Central memory CD4-positive, alpha-beta T cell (primary cell): ENCODE results near the gene PRKCE.

Experiments
- DNase-seq: peaks from one replicate; pipeline ENCODE4 v3.0.0; 2022

PRKCE gene

GRCh38 chr2:45979065-45979464, 327.6 kb downstream of the PRKCE start:
- DNase-seq = no peak

GRCh38 chr2:45980161-45980865, 328.8 kb downstream of the PRKCE start:
- DNase-seq = no peak

- no peak for DNase-seq
Observed at GRCh38 chr2:45981384-45981930, 330.0 kb downstream of the PRKCE start.

- DNase-seq = no peak
Observed at GRCh38 chr2:45982096-45982495, 330.6 kb downstream of the PRKCE start.

DNA sequence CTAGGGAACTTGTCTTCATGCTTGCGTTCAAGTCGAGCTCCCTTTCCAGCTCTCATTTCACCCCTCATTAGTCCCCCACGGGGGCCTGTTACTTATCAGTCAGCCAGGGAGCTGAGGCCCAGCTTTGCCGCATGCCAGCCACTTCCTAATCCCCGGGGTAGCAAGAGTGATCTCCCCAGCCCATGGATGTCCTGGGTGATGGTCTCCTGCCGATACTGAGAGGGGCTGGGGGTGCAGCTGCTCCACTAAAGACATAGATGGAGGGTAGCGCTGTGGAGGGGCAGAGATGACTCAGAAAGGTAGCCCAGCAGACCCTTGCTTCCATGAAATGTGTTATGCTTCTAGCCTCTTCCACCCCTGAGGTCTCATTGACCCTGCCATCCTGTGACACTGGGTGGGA, 331.7 kb downstream of the PRKCE start:
- no peak for DNase-seq

DNA sequence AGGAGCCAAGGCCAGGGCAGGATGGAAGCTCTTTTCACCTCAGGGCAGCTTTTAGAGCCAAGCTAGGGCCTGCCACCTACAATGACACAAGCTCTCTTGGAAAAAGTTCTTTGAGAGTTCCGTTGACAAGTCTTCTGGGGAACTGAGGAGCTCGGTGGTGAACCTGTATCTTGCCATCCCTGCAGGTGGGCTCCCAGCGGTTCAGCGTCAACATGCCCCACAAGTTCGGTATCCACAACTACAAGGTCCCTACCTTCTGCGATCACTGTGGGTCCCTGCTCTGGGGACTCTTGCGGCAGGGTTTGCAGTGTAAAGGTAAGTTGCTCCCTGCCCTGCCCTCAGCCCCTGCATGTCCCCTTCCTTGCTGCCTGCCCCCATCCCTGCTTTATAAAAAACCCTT, 332.9 kb downstream of the PRKCE start:
- no peak for DNase-seq

DNA sequence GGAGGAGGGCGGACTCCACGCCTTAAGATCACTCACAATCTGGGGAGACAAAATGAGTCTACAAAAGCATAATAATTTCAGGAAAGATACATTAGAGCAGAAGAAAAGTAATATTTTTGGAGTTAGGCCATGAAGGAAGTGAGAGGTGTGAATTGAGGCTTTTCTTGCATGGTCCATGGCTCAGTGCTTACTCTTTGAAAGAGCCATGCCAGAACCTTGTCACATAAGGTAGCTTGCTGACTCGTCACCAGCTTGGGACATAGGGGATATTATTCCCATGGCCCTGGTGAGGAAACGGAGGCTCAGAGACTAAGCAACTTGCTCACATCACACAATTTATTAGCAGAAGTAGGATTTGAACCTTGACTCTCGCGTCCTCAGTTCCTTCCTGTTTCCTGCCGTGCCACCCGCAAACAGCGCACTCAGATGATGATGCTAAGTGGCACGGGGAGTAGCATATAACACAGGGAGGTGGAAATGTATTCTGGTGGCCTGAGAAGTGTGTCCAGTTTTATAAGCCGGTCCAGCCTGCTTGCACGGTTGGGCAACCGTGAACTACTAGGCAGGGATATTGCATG, 333.5 kb downstream of the PRKCE start:
- DNase-seq = no peak

DNA sequence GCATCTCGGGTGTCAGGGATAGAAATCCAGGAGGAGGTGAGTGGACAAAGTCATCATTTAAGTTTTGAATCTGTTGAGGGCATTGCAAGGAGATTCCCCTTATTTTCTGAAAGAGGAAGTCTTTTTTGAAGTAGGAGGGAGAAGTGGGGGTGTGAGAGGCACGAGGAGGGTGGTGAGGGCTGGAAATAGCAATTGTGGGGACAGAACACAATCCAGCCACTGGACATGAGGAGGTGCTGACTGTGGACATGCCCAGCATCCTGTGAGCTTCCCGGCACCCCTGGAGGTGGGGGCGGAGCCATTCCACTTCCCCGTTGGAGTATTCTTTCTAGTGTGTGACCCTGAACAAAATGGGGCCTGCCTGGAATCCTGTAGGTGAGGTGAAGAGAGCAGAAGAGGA, 335.0 kb downstream of the PRKCE start:
- DNase-seq = no peak

GRCh38 chr2:45987856-45988255, 336.4 kb downstream of the PRKCE start:
- no peak for DNase-seq

DNA sequence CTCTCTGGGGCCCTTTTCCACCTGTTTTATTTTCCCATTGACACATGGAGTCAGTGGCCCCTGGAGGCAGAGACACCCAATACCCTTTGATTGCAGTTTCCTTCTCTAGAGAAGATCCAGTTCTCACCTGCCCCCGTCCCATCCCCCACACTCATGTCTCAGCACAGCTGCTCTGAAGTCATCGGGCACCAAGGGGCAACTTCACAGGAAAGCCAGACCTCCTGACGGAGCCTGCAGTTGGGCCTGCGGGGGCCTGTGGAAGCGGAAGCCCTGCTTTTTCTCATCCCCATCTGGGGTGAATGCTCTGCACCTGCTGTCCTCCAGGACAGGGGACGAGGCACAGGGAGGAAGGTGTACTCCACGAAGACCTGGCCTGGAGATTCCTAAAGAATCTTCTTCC, 337.4 kb downstream of the PRKCE start:
- DNase-seq = no peak

- DNase-seq = no peak
Observed at GRCh38 chr2:45990131-45990530, 338.7 kb downstream of the PRKCE start.

GRCh38 chr2:45992021-45992740, 340.7 kb downstream of the PRKCE start:
- no peak for DNase-seq

DNA sequence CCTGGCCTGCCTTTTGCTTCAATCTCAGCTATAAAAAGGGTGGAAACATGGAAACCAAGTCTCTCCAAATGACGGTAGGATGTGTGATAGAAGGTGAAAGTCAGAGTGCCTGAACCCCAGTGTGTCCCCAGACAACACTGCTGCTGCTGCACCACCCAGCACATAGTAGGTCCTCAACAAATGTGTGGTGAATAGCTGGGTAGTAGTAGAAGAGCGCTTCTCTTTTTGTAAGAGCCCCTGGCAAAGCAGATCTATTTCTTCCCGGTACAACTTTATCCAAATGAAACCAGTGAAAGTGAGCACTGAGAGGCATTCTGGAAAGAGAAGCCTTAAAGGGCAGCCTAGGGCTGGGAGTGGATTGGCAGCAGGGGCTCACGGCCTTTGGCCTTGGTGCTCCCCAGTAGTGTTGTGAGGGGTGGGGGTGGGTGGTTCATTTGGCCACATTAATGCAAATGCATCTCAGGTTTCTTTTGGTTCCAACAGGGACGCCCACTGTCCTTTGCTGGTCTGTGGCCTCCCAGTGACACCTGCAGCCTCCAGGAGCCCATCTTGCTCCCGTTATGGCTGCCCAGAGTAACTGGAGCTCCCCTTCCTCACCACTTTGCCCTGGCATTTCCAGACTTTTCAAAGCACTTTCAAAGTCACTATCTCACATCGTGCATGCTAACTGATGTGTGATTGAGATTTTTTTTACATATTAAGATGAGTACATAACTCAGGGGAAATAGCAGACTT, 341.4 kb downstream of the PRKCE start:
- no peak for DNase-seq

DNA sequence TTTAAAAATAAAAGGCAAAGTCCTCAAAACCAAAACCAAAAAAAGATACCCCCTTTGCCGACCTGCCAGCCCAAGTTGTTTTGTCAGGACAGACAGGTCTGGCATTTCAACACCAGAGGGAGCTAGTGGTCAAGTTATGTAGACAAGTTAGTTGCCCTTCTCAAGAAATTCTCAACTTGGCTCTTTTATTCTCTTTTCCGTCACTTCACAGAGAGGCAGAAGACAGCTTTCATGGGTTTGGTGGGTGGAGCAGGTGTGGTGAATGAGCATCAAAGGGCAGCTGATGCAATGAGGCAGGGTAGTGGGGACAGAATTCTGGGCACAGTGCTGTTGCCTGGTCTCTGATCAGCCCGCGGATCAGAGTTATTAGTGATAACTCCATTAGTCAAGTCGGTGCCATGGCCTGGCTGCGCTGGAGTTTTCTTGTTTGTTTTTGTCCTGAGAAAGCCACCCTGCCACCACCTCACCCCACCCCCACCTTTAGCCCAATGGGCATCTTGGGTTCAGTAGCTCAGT, 342.1 kb downstream of the PRKCE start:
- peak; percentile 45 for DNase-seq

GRCh38 chr2:45994060-45994459, 342.6 kb downstream of the PRKCE start:
- no peak for DNase-seq

- no peak for DNase-seq
Observed at GRCh38 chr2:46000660-46001059, 349.2 kb downstream of the PRKCE start.

GRCh38 chr2:46001290-46001689, 349.8 kb downstream of the PRKCE start:
- DNase-seq = no peak

DNA sequence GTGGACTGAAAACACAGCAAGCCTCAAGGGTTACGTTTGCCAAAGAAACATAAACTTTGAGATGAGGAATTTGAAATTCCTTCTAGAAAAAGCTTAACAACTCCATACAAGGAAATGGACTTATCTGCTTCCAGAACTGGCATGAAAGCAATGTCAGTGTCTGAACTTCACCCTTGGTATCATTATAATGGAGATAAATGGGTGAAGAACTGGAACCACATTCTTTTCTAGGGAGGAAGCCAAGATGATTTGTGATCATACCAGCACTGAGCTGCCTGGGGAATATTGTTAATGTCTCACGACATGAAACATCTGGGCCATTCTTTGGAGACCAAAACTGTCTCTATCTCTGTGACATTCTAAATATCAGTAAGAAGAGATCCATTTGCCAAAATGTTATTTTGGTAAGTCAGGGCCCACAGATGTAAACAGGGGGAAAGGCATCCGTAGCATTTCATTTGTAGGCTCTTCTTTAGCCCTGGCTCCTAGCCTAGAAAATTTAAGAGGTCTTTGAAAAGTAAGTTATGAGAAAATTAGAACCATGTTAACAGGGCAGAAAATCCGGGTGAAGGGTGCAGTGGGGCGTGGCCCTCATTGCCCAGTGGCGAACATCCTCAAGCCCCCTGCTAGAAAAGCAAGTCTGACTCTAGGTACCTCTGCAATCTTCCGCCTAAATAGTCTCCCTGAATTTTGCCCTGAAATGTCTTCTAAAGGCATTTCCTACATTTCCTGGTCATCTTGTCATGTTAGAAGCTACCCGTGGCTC, 350.4 kb downstream of the PRKCE start:
- DNase-seq = no peak

DNA sequence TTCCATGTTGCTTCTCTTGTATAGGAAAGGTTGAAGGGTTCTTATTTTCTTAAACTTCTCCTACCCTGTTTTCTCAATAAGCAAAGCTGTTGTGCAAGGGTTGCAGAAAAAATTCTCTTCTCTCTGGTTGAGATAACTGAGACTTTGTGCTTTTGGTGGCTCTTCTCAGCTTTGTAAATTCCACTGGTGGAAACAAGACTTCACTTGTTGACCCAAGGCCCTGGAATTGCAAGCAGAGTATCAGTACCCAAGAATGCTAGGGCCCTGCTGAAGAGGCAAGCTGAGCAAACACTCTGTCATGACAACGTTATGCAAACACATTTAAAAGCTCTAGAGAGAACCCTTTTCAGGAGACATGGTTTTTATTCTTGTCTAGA, 351.0 kb downstream of the PRKCE start:
- DNase-seq = no peak

- no peak for DNase-seq
Observed at GRCh38 chr2:46002947-46003346, 351.5 kb downstream of the PRKCE start.

- DNase-seq = no peak
Observed at GRCh38 chr2:46003903-46004473, 352.5 kb downstream of the PRKCE start.

GRCh38 chr2:46006473-46007025, 355.1 kb downstream of the PRKCE start:
- no peak for DNase-seq
